MCF 10A (cell line): ENCODE data around the gene JAKMIP2. TPM values are rescaled to one million over a fixed set of nuclear protein-coding genes. Genes with fewer than 3 reads are reported as not detected.

ENCODE experiments used
- BruUV-seq: library from RNA; stranded (reverse); fragments of 400-500 nt; replicated peaks from 2 replicates; lab custom pipeline; 2021; lab: Mats Ljungman, UMichigan
- CTCF ChIA-PET: fragments of 300-600 bp; sonication (Branson Sonifier 250); formaldehyde crosslinking; extraction: SDS; loops from one replicate; lab custom pipeline; 2021; ENCODE audit warnings: antibody characterized with exemption, inconsistent platforms; lab: Yijun Ruan, JAX
- POLR2A ChIA-PET: fragments of 300-600, 350-650 bp; sonication (Branson Sonifier 250); formaldehyde crosslinking; extraction: SDS; loops from one replicate; lab custom pipeline; 2020; ENCODE audit warnings: antibody characterized with exemption, inconsistent platforms; lab: Yijun Ruan, JAX
- DNase-seq: peaks from one replicate; pipeline ENCODE4 v3.0.0-alpha.2; 2018; ENCODE audit not compliant: unreplicated experiment
- H3K27ac Mint-ChIP-seq: one replicate; pipeline ENCODE4 v1.8.0; 2022; ENCODE audit warnings: mild to moderate bottlenecking, low read depth, mixed read lengths; ENCODE audit not compliant: unreplicated experiment
- H3K27me3 Mint-ChIP-seq: one replicate; pipeline ENCODE4 v1.8.0; 2022; ENCODE audit warnings: mixed read lengths; ENCODE audit not compliant: insufficient read depth, unreplicated experiment
- H3K36me3 Mint-ChIP-seq: one replicate; pipeline ENCODE4 v1.8.0; 2022; ENCODE audit warnings: mild to moderate bottlenecking, moderate library complexity, mixed read lengths; ENCODE audit not compliant: insufficient read depth, unreplicated experiment
- H3K4me1 Mint-ChIP-seq: one replicate; pipeline ENCODE4 v1.8.0; 2022; ENCODE audit warnings: mixed read lengths; ENCODE audit not compliant: insufficient read depth, unreplicated experiment
- H3K4me3 Mint-ChIP-seq: one replicate; pipeline ENCODE4 v1.8.0; 2022; ENCODE audit warnings: mild to moderate bottlenecking, moderate library complexity, mixed read lengths; ENCODE audit not compliant: unreplicated experiment
- H3K9me3 Mint-ChIP-seq: one replicate; pipeline ENCODE4 v1.8.0; 2022; ENCODE audit warnings: mixed read lengths; ENCODE audit not compliant: unreplicated experiment
- CTCF ChIP-seq: fragments of 200-600 bp; IDR thresholded peaks from one replicate; pipeline ENCODE4 v1.8.0; 2022; ENCODE audit warnings: antibody characterized with exemption, mild to moderate bottlenecking; ENCODE audit not compliant: unreplicated experiment
- intact Hi-C: fragments of 100-400 bp; cut with micrococcal nuclease; formaldehyde crosslinking; loops from 2 replicates; pipeline ENCODE4 v1.14.1; 2022
- total RNA-seq: library from RNA; stranded (reverse); gene quantifications from 2 replicates; pipeline ENCODE4 v1.2.3, GENCODE V29; 2022

Gene JAKMIP2
- total RNA-seq, 1 experiment from 2014 or later, result not detected

- Mint-ChIP-seq H3K27me3 (peaks cover 11% of the 10 kb centered on the region), H3K4me1 (peaks cover 11% of the 10 kb centered on the region), H3K4me3 (no peak overlapping the region), H3K9me3 (no peaks in the 10 kb centered on the region), H3K27ac (no peak overlapping the region), H3K36me3 (no peaks in the 10 kb centered on the region)
- DNase-seq, result peak; percentile 78
- intact Hi-C loops, result loop anchor here (1.0 to 5.0 kb wide), 2 partner anchors 30 to 294 kb away; no protein-coding TSS in a partner anchor
- no peak for TF ChIP-seq CTCF
- POLR2A ChIA-PET, result no interaction called here
- BruUV-seq, result no TSS peak
- CTCF ChIA-PET, result interaction anchor here (0.6 to 1.8 kb wide), 9 partner anchors 14 to 214 kb away, joined by 3 to 6 read pairs (median 3); no protein-coding TSS in a partner anchor
Measured at GRCh38 chr5:147643142-147643541, 139.4 kb downstream of the JAKMIP2 start.

- no peak for TF ChIP-seq CTCF
- ChIA-PET POLR2A (no interaction called here), CTCF (interaction anchor here (0.6 to 4.1 kb wide), 11 partner anchors 12 to 731 kb away, joined by 3 to 28 read pairs (median 3); no protein-coding TSS in a partner anchor)
- Mint-ChIP-seq H3K36me3 (no peaks in the 10 kb centered on the region), H3K27ac (no peak overlapping the region), H3K4me1 (peaks cover 11% of the 10 kb centered on the region), H3K27me3 (peaks cover 11% of the 10 kb centered on the region), H3K4me3 (no peak overlapping the region), H3K9me3 (no peaks in the 10 kb centered on the region)
- no TSS peak for BruUV-seq
- intact Hi-C loops, result loop anchor here (1.0 to 5.0 kb wide), 2 partner anchors 29 to 295 kb away; no protein-coding TSS in a partner anchor
- peak; percentile 34 for DNase-seq
Measured at GRCh38 chr5:147642666-147643065, 139.9 kb downstream of the JAKMIP2 start.

GRCh38 chr5:147639321-147639720 is 143.2 kb downstream of the JAKMIP2 start:
- POLR2A ChIA-PET, result interaction anchor here (1.3 kb wide), 1 partner anchor 13 kb away, joined by 4 read pairs; no protein-coding TSS in a partner anchor
- no peak for DNase-seq
- H3K9me3 Mint-ChIP-seq, result no peaks in the 10 kb centered on the region
- CTCF ChIA-PET, result interaction anchor here (0.7 to 4.1 kb wide), 6 partner anchors 11 to 533 kb away, joined by 3 to 39 read pairs (median 6); no protein-coding TSS in a partner anchor
- BruUV-seq, result no TSS peak
- H3K27me3 Mint-ChIP-seq, result no peaks in the 10 kb centered on the region
- no peak overlapping the region for H3K27ac Mint-ChIP-seq
- H3K4me3 Mint-ChIP-seq, result no peak overlapping the region
- intact Hi-C loops, result no loop called here
- TF ChIP-seq CTCF, result no peak
- peaks cover 11% of the 10 kb centered on the region for H3K4me1 Mint-ChIP-seq
- no peaks in the 10 kb centered on the region for H3K36me3 Mint-ChIP-seq

- ChIA-PET POLR2A (no interaction called here), CTCF (interaction anchor here (0.8 to 14.5 kb wide), 7 partner anchors 9 to 188 kb away, joined by 3 to 298 read pairs (median 4); no protein-coding TSS in a partner anchor)
- TF ChIP-seq CTCF, result no peak
- Mint-ChIP-seq H3K27me3 (no peaks in the 10 kb centered on the region), H3K9me3 (no peaks in the 10 kb centered on the region), H3K4me3 (no peak overlapping the region), H3K4me1 (no peaks in the 10 kb centered on the region), H3K27ac (no peak overlapping the region), H3K36me3 (no peaks in the 10 kb centered on the region)
- no TSS peak for BruUV-seq
- intact Hi-C loops, result no loop called here
- no peak for DNase-seq
Measured at GRCh38 chr5:147636729-147636984, 145.9 kb downstream of the JAKMIP2 start.
